PC-3 (cell line): ENCODE measurements around the gene LRP5.

ENCODE experiments used
- CTCF ChIP-seq: fragments of 300-600 bp; sonication (generic); conservative IDR thresholded peaks from 2 replicates; pipeline ENCODE4 v1.5.1; 2017; ENCODE audit warnings: antibody characterized with exemption, low read depth, mild to moderate bottlenecking, low read length
- EZH2phosphoT487 ChIP-seq: fragments of 300-600 bp; sonication (generic); IDR thresholded peaks from 2 replicates; pipeline ENCODE4 v1.6.1; 2018; ENCODE audit warnings: mild to moderate bottlenecking, antibody characterized with exemption, low read length, borderline replicate concordance

- TF ChIP-seq CTCF: no peak
- TF ChIP-seq EZH2phosphoT487: no peak
These were observed 40.7 kb downstream of the LRP5 start for GRCh38 chr11:68353118-68353517.
